ENCODE measurements around the gene ZNF217.
"Not testable (repeated sequence)": the region's sequence is repeated elsewhere in the genome, so short reads cannot be mapped to it uniquely, and the experiment has no call there.

The ZNF217 gene

GRCh38 chr20:53593466-53594007, at the start of gene ZNF217:
ZNF217 (minus strand) TSS chr20:53593839; CDS start chr20:53582826, 11,013 bp downstream.
- DNase-seq (ENCODE audit: low spot score); FAIRE-seq: not testable (repeated sequence)

DNA sequence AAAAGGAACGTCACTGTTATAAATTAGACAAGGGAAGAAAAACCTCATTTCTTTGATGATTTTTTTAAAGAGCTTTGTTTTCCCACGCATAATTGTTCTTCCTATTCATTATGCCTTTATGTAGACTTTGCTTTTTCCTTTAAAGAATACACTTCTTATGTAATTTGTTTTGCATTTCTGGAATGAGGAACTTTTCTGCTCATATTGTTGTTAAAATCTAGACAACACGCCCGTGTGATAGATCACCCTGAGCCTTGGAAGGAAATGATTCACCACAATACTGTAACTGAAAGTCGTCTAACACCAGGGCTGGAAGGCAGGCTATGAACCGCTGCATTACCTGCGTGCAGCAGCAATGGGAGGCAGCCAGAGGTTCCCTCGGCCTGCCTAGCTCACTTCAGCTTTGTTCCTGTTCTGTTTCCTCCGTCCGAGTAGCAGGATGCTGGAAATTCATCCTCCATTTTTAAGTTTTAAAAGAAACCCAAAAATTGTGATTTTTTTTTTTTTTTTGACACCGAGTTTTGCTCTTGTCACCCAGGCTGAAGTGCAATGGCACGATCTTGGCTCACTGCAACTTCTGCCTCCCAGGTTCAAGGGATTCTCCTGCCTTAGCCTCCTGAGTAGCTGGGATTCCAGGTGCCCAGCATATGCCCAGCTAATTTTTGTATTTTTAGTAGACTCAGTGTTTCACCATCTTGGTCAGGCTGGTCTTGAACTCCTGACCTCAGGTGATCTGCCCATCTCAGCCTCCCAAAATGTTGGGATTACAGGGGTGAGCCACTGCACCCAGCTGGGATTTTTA, 49.6 kb upstream of the ZNF217 start:
- FAIRE-seq (no peak), DNase-seq (ENCODE audit: low spot score) (peak; percentile 84)

DNA sequence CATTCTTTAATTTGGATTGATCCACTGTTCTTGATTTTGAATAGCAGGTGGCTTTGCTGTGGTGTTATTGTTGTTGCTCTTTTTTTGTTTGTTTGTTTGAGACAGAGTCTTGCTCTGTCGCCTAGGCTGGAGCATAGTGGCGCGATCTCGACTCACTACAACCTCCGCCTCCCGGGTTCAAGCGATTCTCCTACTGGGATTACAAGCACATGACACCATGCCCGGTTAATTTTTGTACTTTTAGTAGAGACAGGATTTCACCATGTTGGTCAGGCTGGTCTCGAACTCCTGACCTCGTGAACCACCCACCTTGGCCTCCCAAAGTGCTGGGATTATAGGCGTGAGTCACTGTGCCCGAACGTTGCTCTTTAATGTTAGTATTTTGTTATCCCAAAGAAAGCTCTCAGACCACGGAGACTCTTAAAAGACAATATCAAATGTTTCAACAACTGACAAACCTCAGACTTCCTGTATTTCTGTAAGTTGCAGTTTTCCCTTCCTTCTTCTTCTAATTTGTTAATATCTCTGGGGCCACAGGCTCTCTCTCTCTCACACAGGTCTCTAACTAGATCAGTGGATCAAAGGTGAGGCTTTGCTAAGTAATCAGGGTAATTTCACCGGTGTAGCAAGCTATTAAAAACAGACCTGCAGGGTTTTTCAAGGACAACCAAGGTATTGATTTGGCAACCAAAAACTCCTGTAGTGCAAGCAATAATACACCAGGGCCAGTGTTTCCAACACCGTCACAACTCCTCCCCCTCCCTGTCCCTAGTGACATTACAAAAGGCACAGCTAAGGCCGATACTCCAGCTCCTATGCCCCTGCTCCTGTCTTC, 48.8 kb upstream of the ZNF217 start:
- DNase-seq (ENCODE audit: low spot score) (peak; percentile 78), FAIRE-seq (no peak)

GRCh38 chr20:53639647-53640440, 46.2 kb upstream of the ZNF217 start:
- FAIRE-seq, result no peak
- DNase-seq (ENCODE audit: low spot score), result no peak

GRCh38 chr20:53639128-53639527, 45.5 kb upstream of the ZNF217 start:
- FAIRE-seq (no peak), DNase-seq (ENCODE audit: low spot score) (no peak)

DNA sequence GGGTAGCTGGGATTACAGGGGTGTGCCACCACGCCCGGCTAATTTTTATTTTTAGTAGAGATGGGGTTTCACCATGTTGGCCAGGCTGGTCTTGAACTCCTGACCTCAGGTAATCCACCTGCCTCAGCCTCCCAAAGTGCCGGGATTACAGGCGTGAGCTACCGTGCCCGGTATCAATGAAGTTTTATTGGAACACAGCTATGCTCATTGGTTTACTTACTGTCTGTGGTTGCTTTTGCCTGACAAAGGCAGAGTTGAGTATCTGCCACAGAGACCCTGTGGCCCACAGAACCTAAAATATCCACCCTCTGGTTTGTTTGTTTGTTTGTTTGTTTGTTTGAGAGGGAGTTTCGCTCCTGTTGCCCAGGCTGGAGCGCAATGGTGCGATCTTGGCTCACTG, 43.7 kb upstream of the ZNF217 start:
- not testable (repeated sequence) for FAIRE-seq; DNase-seq (ENCODE audit: low spot score)

DNA sequence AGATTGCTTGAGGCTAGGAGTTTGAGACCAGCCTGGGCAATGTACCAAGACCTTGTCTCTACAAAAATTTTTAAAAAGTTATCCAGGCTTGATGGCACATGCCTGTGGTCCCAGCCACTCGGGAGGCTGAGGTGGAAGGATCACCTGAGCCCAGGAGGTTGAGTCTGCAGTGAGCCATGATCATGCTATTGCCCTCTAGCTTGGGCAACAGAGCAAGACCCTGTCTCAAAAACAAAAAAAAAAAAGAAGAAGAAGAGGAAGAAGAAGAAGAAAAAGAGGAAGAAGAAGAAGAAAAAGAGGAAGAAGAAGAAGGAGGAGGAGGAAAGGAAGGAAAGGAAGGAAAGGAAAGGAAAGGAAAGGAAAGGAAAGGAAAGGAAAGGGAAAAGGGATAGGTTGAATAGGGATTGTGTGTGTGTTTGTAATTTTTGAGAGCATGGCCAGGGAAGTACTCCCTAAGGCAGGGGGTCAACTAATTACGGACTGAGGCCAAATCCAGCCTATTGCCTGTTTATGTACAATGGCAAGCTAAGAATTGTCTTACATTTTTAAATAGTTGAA, 43.0 kb upstream of the ZNF217 start:
- FAIRE-seq, result no peak

DNA sequence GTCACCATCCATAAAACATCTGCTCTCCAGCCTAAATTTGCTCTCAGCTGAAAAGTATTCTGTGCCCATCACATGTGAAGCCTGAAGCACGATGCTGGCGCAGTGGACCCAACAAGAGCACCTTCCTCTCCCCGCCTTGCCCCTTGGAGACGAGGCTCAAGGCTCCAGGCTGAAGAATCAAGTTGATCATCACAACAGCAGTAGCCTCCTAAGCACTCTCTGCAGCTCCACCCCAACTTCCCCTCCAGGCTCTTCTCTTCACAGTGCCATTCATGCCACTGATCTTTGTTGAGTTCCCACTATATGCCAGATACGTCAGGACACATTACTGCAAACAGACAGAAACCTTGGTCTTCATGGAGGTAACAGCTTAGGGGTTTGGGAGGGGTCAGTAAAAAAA, 41.6 kb upstream of the ZNF217 start:
- no peak for DNase-seq (ENCODE audit: low spot score)
- FAIRE-seq, result no peak

More for the DNA sequence above, 43.0 kb upstream of the ZNF217 start:
- no peak for DNase-seq (ENCODE audit: low spot score)

DNA sequence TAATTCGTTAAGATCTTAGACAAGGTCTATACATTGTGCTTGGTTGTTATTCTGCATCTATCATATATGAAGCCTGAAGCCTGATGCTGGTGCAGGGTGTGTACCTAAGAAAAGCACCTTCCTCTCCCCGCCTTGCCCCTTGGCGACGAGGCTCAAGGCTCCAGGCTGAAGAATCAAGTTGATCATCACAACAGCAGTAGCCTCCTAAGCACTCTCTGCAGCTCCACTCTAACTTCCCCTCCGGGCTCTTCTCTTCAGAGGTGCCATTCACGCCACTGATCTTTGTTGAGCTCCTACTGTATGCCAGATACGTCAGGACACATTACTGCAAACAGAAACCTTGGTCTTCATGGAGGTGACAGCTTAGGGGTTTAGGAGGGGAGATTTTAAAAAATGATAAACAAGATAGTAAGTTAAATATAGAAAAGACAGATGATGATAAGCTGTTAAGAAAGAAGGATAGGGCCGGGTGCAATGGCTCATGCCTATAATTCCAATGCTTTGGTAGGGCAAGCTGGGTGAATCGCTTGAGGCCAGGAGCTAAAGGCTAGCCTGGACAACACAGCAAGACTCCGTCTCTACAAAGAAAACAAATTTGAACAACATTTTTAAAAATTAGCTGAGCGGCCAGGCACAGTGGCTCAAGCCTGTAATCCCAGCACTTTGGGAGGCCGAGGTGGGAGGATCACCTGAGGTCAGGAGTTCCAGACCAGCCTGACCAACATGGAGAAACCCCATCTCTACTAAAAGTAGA, 38.4 kb upstream of the ZNF217 start:
- DNase-seq (ENCODE audit: low spot score) (no peak), FAIRE-seq (no peak)

- DNase-seq (ENCODE audit: low spot score), result no peak
- FAIRE-seq, result no peak
Measured at GRCh38 chr20:53629436-53629835, 35.8 kb upstream of the ZNF217 start.

- not testable (repeated sequence) for DNase-seq (ENCODE audit: low spot score); FAIRE-seq
Measured at GRCh38 chr20:53628758-53629157, 35.1 kb upstream of the ZNF217 start.

DNA sequence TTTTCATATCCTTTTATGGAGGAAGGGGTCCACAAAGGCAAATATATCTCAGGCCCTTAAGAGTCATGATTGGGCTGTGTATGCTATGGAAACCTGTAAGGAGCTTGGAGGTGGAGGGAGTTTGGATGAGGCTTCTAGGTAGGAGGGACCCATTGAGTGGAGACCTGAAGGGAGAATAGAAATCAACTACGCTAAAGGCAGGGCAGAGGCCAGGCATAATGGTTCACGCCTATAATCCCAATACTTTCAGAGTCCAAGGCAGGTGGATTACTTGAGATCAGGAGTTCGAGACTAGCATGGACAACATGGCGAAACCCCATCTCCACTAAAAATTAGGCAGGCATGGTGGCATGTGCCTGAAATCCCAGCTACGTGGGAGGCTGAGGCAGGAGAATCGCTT, 34.4 kb upstream of the ZNF217 start:
- no peak for FAIRE-seq
- DNase-seq (ENCODE audit: low spot score), result no peak

DNA sequence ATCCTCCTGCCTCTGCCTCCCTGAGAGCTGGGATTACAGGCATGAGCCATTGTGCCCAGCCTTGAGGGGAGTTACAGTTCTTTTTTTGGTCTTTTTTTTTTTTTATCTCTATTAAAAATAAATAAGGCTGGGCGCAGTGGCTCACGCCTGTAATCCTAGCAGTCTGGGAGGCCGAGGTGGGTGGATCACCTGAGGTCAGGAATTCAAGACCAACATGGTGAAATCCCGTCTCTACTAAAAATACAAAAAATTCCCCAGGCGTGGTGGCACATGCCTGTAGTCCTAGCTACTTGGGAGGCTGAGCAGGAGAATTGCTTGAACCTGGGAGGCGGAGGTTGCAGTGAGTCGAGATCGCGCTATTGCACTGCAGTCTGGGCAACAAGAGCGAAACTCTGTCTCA, 33.4 kb upstream of the ZNF217 start:
- DNase-seq (ENCODE audit: low spot score); FAIRE-seq: not testable (repeated sequence)

DNA sequence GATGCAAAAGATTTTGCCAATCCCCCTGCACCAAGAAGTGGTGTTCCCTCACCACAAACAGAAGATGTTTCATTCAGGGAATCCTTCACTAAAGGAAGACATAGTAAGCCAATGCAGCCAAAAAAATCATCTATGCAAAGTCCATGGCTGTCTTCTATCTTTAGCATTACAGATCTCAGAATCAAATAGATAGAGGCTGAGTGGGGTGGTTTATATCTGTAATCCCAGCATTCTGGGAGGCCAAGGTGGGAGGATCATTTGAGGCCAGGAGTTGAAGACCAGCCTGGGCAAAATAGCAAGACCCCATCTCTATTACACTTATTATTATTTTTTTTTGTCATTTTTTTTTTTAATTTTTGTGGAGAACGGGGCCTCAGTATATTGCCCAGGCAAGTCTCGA, 32.9 kb upstream of the ZNF217 start:
- DNase-seq (ENCODE audit: low spot score), result no peak
- FAIRE-seq, result no peak

DNA sequence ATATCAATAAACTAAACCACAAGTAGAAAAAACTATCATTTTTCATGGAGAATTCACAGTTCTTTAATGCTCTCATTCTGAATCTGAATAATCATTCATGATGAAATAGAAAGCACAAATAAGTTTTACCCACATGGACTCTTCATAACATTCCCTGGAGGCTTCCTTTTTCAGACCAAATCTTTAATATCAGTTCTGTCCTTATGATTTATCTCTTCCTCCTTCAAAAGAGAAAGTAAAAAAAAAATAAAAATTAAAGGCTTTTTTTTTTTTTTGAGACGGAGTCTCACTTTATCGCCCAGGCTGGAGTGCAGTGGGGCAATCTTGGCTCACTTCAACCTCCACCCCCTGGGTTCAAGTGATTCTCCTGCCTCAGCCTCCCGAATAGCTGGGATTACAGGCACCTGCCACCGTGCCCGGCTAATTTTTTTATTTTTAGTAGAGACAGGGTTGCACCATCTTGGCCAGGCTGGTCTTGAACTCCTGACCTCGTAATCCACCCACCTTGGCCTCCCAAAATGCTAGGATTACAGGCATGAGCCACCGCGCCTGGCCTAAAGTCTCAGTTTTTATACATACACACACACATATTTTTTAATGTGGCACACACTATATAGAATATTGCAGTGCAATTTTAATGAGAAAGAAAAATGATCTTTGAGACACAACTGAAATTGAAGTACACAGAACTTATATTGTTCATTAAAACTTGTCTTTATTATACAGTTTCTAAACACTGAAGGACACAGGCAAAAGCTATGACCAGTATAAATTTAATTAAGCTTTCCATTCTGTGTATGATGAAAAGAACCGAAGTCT, 31.9 kb upstream of the ZNF217 start:
- FAIRE-seq (no peak), DNase-seq (ENCODE audit: low spot score) (no peak)

DNA sequence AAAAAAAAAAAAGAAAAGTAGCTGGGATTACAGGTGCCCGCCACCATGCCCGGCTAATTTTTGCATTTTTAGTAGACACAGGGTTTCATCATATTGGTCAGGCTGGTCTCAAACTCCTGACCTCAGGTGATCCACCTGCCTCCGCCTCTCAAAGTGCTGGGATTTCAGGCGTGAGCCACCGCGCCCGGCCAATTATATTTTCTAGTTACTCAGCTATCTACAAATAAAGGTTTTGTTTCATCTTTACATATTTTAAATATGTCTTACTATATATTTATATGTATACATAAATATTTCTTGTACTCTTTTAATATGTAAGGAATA, 31.2 kb upstream of the ZNF217 start:
- not testable (repeated sequence) for DNase-seq (ENCODE audit: low spot score); FAIRE-seq

DNA sequence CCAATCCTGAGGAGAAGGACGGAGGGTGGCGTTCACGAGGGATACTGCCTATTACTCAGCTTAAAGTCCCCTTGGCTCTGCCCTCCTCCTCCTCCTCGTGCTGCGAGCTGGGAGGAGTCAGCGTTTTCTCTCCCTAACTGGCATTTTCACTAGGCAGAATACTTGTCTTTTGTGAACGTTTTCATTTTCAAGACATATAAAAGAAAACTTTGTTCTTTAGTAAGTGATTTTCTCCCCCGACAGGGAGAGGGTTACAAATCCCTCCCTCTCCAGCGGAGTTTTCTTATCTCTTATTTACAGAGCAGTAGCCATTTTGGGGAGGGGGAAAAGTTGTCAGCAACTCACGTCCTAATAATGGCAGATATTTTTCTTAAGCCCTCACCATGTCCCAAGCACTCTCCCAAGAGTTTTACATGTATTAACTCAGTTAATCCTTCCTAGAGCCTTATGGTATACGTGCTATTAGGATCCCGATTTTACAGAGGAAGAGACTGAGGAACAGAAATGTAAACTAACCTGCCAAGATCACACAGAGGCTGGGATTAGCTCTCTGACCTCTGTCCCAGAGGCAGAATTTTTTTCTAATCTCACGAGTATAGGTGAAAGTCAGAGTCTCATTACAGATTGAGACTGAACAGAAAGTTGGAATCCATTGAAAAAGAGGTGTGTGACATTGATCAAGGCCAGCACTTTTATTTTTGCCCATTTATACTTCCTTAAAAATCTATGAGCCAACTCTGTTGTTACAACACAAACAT, 30.0 kb upstream of the ZNF217 start:
- DNase-seq (ENCODE audit: low spot score) (peak; percentile 85), FAIRE-seq (no peak)

DNA sequence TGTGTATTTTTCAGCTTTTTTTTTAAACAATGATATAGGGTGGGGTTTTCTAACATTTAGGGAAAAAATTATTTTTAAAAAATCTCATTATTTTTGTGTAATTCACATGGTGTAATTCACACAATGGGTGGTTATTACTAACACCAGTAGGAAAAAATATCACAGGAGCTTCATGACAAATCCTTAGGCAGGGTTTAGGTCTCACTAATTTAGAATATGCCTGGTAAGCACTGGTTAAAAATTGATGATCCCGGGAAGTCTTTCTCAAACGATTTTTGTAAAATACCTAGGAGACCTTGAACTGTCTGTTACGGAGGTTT, 29.5 kb upstream of the ZNF217 start:
- DNase-seq (ENCODE audit: low spot score) (no peak), FAIRE-seq (no peak)
